T-cell (primary cell): ENCODE data around the gene CELF1. TPM values are rescaled to one million over a fixed set of nuclear protein-coding genes. Genes with fewer than 3 reads are reported as not detected.
"Not testable (repeated sequence)": the region's sequence is repeated elsewhere in the genome, so short reads cannot be mapped to it uniquely, and the experiment has no call there.

Source experiments
- ATAC-seq, 4 experiments: fragments of 200-7000 bp in 3 of 4; fragments of 150-1000 bp in 1 of 4; cut with Tn5 transposase; replicated peaks in 1 of 4; 1 replicate in 3 of 4; 2 replicates in 1 of 4; pipeline ENCODE4 v1.10.0; 2021; ENCODE audit warnings: moderate library complexity in 3 of 4, mild to moderate bottlenecking in 2 of 4, moderate number of reproducible peaks in 1 of 4
- CTCF ChIA-PET, 2 donors: fragments of 300-600 bp; sonication (Branson Sonifier 250); formaldehyde crosslinking; loops; one replicate each; lab custom pipeline; 2022; ENCODE audit warnings: antibody characterized with exemption in 2 of 2; lab: Charles Lee
- POLR2A ChIA-PET, 2 donors: fragments of 300-600 bp; sonication (Branson Sonifier 250); formaldehyde crosslinking; loops; one replicate each; lab custom pipeline; 2022; ENCODE audit warnings: antibody characterized with exemption in 2 of 2; lab: Charles Lee
- DNase-seq, 35 experiments: peaks; one replicate each; pipeline versions ENCODE4 v3.0.0 to v3.0.0-alpha.2; 2013 to 2023
- H3K27ac ChIP-seq: one replicate; pipeline ENCODE4 v1.5.1; 2013; ENCODE audit warnings: low read length
- H3K27me3 ChIP-seq, 2 experiments: replicated peaks in 1 of 2; 1 replicate in 1 of 2; 2 replicates in 1 of 2; pipeline versions ENCODE4 v1.6.1 to v1.7.0; 2013; ENCODE audit warnings: low read length in 1 of 2, mixed read lengths in 1 of 2; ENCODE audit not compliant: control insufficient read depth in 2 of 2, insufficient read depth in 2 of 2; ENCODE audit errors: extremely low read depth in 1 of 2
- H3K36me3 ChIP-seq, 2 donors: 1 replicate in 1 of 2; 2 replicates in 1 of 2; pipeline versions ENCODE4 v1.6.1 to v1.7.0; 2013; ENCODE audit warnings: low read length in 1 of 2; ENCODE audit not compliant: control insufficient read depth in 2 of 2, insufficient read depth in 1 of 2; ENCODE audit errors: extremely low read depth in 1 of 2
- H3K4me1 ChIP-seq, 2 experiments: 1 replicate in 1 of 2; 2 replicates in 1 of 2; pipeline versions ENCODE4 v1.6.1 to v1.7.0; 2013; ENCODE audit warnings: low read length in 2 of 2, mixed read lengths in 1 of 2; ENCODE audit not compliant: insufficient read depth in 2 of 2, control insufficient read depth in 1 of 2; ENCODE audit errors: extremely low read depth in 1 of 2
- H3K4me3 ChIP-seq, 2 donors: 1 replicate in 1 of 2; 2 replicates in 1 of 2; pipeline versions ENCODE4 v1.5.1 to v1.7.0; 2013; ENCODE audit warnings: mild to moderate bottlenecking in 2 of 2, low read length in 1 of 2, moderate library complexity in 1 of 2; ENCODE audit not compliant: control insufficient read depth in 1 of 2; ENCODE audit errors: extremely low read depth in 1 of 2
- H3K9me3 ChIP-seq: 2 replicates; pipeline ENCODE4 v1.7.0; 2013
- H3K27ac Mint-ChIP-seq, 2 donors: one replicate each; pipeline ENCODE4 v1.8.0; 2020 to 2021; ENCODE audit warnings: mild to moderate bottlenecking in 2 of 2, mixed read lengths in 2 of 2
- H3K27me3 Mint-ChIP-seq, 2 donors: one replicate each; pipeline ENCODE4 v1.8.0; 2021 to 2022; ENCODE audit warnings: mixed read lengths in 2 of 2
- H3K36me3 Mint-ChIP-seq: one replicate; pipeline ENCODE4 v1.8.0; 2021; ENCODE audit warnings: mixed read lengths
- H3K4me1 Mint-ChIP-seq, 3 donors: one replicate each; pipeline ENCODE4 v1.8.0; 2020 to 2022; ENCODE audit warnings: mixed read lengths in 3 of 3, mild to moderate bottlenecking in 1 of 3
- H3K4me3 Mint-ChIP-seq, 3 donors: one replicate each; pipeline ENCODE4 v1.8.0; 2020 to 2022; ENCODE audit warnings: mild to moderate bottlenecking in 3 of 3, mixed read lengths in 3 of 3, moderate library complexity in 3 of 3
- H3K9me3 Mint-ChIP-seq, 3 donors: one replicate each; pipeline ENCODE4 v1.8.0; 2020 to 2022; ENCODE audit warnings: mixed read lengths in 3 of 3
- WGBS: methylation state at CpG from one replicate; pipeline ENCODE4 v1.1.5; 2013; ENCODE audit warnings: missing lambda C conversion rate; ENCODE audit not compliant: insufficient coverage; 5-methylcytosine and 5-hydroxymethylcytosine counted together
- total RNA-seq, 35 experiments: library from RNA in 6 of 35; stranded (reverse) in 6 of 35; fragments of 120-200 nt in 1 of 35; gene quantifications; one replicate each; pipeline versions ENCODE4 v1.2.1 to v1.2.4 and lab custom pipeline; 2013 to 2026

The CELF1 gene
- total RNA-seq, 5 donors from 2014 or later (not counting 1 experiment from before 2014, with no cell fraction given) = 109 to 124 (median 123) TPM

- not testable (repeated sequence) for H3K27me3 ChIP-seq, H3K36me3 Mint-ChIP-seq, H3K27me3 Mint-ChIP-seq, H3K4me1 ChIP-seq, H3K27ac ChIP-seq, H3K4me1 Mint-ChIP-seq, H3K9me3 ChIP-seq, H3K9me3 Mint-ChIP-seq, H3K36me3 ChIP-seq, H3K4me3 ChIP-seq, H3K4me3 Mint-ChIP-seq, H3K27ac Mint-ChIP-seq
- WGBS = no CpG with 5 or more reads among the region's 8 CpGs
- peak; percentile 84 to 95 (median 88) for ATAC-seq
- CTCF ChIA-PET = interaction anchor here (0.5 to 1.6 kb wide), 32 partner anchors 11 to 1536 kb away, joined by 3 to 6 read pairs (median 4); partner anchors contain the start of genes ARFGAP2 (in 1 of the 2) and DDB2 (in 1 of the 2)
- POLR2A ChIA-PET = interaction anchor here (0.6 kb wide), 4 partner anchors 86 to 329 kb away, joined by 3 to 5 read pairs (median 4); no protein-coding TSS in a partner anchor
- peak; percentile 21 to 83 (median 61) for DNase-seq
These were observed 98.7 kb downstream of the CELF1 start for GRCh38 chr11:47454258-47454671.

GRCh38 chr11:47453365-47453764, 99.6 kb downstream of the CELF1 start:
- Histone ChIP-seq H3K27me3 (no peaks in the 10 kb centered on the region), H3K4me1 (peaks cover 0 to 4% of the 10 kb centered on the region in 2 experiments), H3K4me3 (no peak overlapping the region), H3K9me3 (no peaks in the 10 kb centered on the region), H3K27ac (no peak overlapping the region), H3K36me3 (no peaks in the 10 kb centered on the region)
- DNase-seq (no peak), ATAC-seq (no peak)
- Mint-ChIP-seq H3K4me3 (no peak overlapping the region), H3K4me1 (peaks cover 4 to 5% (median 5%) of the 10 kb centered on the region in 3 donors), H3K27me3 (no peaks in the 10 kb centered on the region), H3K36me3 (no peaks in the 10 kb centered on the region), H3K27ac (no peak overlapping the region), H3K9me3 (no peaks in the 10 kb centered on the region)
- WGBS = 91% methylated on average over 4 of the region's 8 CpGs
- CTCF ChIA-PET = interaction anchor here (0.6 to 1.6 kb wide), 4 partner anchors 79 to 646 kb away, joined by 3 to 5 read pairs (median 4); no protein-coding TSS in a partner anchor
- POLR2A ChIA-PET = no interaction called here

- H3K4me1 Mint-ChIP-seq = peaks cover 4 to 5% (median 5%) of the 10 kb centered on the region in 3 donors
- H3K36me3 Mint-ChIP-seq = no peaks in the 10 kb centered on the region
- DNase-seq (no peak), ATAC-seq (no peak)
- no peak overlapping the region for H3K4me3 ChIP-seq
- WGBS = 94% methylated on average over 2 of the region's 4 CpGs
- no peak overlapping the region for H3K4me3 Mint-ChIP-seq
- H3K9me3 ChIP-seq = no peaks in the 10 kb centered on the region
- H3K4me1 ChIP-seq = peaks cover 0 to 4% of the 10 kb centered on the region in 2 experiments
- H3K27ac Mint-ChIP-seq = no peak overlapping the region
- no peaks in the 10 kb centered on the region for H3K36me3 ChIP-seq
- POLR2A ChIA-PET = no interaction called here
- no peaks in the 10 kb centered on the region for H3K27me3 ChIP-seq
- H3K9me3 Mint-ChIP-seq = no peaks in the 10 kb centered on the region
- no peaks in the 10 kb centered on the region for H3K27me3 Mint-ChIP-seq
- H3K27ac ChIP-seq = no peak overlapping the region
- CTCF ChIA-PET = interaction anchor here in 1 of 2 donors (0.6 kb wide), 1 partner anchor 45 kb away, joined by 3 read pairs; no protein-coding TSS in a partner anchor
These were observed 100.9 kb downstream of the CELF1 start for GRCh38 chr11:47451990-47452389.

DNA sequence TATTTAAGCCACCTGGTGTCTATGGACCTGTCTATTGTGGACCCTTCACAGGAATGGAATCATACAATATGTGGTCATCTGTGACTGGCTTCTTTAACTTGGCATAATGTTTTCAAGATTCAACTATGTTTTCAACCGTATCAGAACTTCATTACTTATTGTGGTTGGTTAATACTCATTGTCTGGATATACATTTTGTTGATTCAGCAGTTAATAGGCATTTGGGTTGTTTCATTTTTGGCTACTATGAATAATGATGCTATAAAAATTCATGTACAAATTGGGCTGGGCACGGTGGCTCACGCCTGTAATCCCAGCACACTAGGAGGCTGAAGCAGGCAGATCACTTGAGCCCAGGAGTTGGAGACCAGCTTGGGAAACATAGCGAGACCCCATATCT, 101.5 kb downstream of the CELF1 start:
- Histone ChIP-seq H3K36me3 (no peaks in the 10 kb centered on the region), H3K27ac (no peak overlapping the region), H3K27me3 (no peaks in the 10 kb centered on the region), H3K4me3 (no peak overlapping the region), H3K4me1 (peaks cover 0 to 4% of the 10 kb centered on the region in 2 experiments), H3K9me3 (no peaks in the 10 kb centered on the region)
- Mint-ChIP-seq H3K27ac (no peak overlapping the region), H3K9me3 (no peaks in the 10 kb centered on the region), H3K4me3 (no peak overlapping the region), H3K36me3 (no peaks in the 10 kb centered on the region), H3K27me3 (no peaks in the 10 kb centered on the region), H3K4me1 (peaks cover 4 to 5% (median 5%) of the 10 kb centered on the region in 3 donors)
- WGBS = no CpG with 5 or more reads among the region's 4 CpGs
- no peak for DNase-seq
- ATAC-seq = no peak
- ChIA-PET CTCF (interaction anchor here in 1 of 2 donors (0.6 kb wide), 1 partner anchor 552 kb away, joined by 3 read pairs; no protein-coding TSS in a partner anchor), POLR2A (no interaction called here)

GRCh38 chr11:47449541-47449940, 103.4 kb downstream of the CELF1 start:
- H3K4me3 Mint-ChIP-seq = no peak overlapping the region
- no peak for DNase-seq
- WGBS = 98% methylated on average over 5 of the region's 8 CpGs
- no peaks in the 10 kb centered on the region for H3K27me3 ChIP-seq
- H3K27ac ChIP-seq = no peak overlapping the region
- H3K4me1 ChIP-seq = peaks cover 0 to 4% of the 10 kb centered on the region in 2 experiments
- ChIA-PET POLR2A (no interaction called here), CTCF (no interaction called here)
- H3K27me3 Mint-ChIP-seq = no peaks in the 10 kb centered on the region
- peaks cover 4 to 5% (median 5%) of the 10 kb centered on the region in 3 donors for H3K4me1 Mint-ChIP-seq
- H3K27ac Mint-ChIP-seq = no peak overlapping the region
- no peak overlapping the region for H3K4me3 ChIP-seq
- no peaks in the 10 kb centered on the region for H3K36me3 ChIP-seq
- H3K9me3 Mint-ChIP-seq = no peaks in the 10 kb centered on the region
- no peak for ATAC-seq
- no peaks in the 10 kb centered on the region for H3K36me3 Mint-ChIP-seq
- H3K9me3 ChIP-seq = no peaks in the 10 kb centered on the region

GRCh38 chr11:47448566-47449427, 104.1 kb downstream of the CELF1 start, which contains the start of gene RAPSN:
RAPSN (minus strand) TSS chr11:47449136; CDS start chr11:47448964, 172 bp downstream.
- Histone ChIP-seq H3K27ac (no peak within 1 kb of the TSS), H3K27me3 (no peaks in the 10 kb centered on the region), H3K4me3 (no peak within 1 kb of the TSS), H3K9me3 (no peaks in the 10 kb centered on the region), H3K36me3 (no peaks in the 10 kb centered on the region), H3K4me1 (no peaks in the 10 kb centered on the region)
- WGBS = 95% methylated on average over 30 of the region's 32 CpGs
- DNase-seq (no peak), ATAC-seq (no peak)
- Mint-ChIP-seq H3K9me3 (no peaks in the 10 kb centered on the region), H3K27me3 (no peaks in the 10 kb centered on the region), H3K27ac (no peak within 1 kb of the TSS), H3K4me1 (no peaks in the 10 kb centered on the region), H3K4me3 (no peak within 1 kb of the TSS), H3K36me3 (no peaks in the 10 kb centered on the region)
- ChIA-PET CTCF (interaction anchor here in 1 of 2 donors (1.8 kb wide), 1 partner anchor 74 kb away, joined by 4 read pairs; no protein-coding TSS in a partner anchor), POLR2A (no interaction called here)
